ENCODE data around the gene SLC43A2.
"Not testable (repeated sequence)": the region's sequence is repeated elsewhere in the genome, so short reads cannot be mapped to it uniquely, and the experiment has no call there.

Gene SLC43A2

DNA sequence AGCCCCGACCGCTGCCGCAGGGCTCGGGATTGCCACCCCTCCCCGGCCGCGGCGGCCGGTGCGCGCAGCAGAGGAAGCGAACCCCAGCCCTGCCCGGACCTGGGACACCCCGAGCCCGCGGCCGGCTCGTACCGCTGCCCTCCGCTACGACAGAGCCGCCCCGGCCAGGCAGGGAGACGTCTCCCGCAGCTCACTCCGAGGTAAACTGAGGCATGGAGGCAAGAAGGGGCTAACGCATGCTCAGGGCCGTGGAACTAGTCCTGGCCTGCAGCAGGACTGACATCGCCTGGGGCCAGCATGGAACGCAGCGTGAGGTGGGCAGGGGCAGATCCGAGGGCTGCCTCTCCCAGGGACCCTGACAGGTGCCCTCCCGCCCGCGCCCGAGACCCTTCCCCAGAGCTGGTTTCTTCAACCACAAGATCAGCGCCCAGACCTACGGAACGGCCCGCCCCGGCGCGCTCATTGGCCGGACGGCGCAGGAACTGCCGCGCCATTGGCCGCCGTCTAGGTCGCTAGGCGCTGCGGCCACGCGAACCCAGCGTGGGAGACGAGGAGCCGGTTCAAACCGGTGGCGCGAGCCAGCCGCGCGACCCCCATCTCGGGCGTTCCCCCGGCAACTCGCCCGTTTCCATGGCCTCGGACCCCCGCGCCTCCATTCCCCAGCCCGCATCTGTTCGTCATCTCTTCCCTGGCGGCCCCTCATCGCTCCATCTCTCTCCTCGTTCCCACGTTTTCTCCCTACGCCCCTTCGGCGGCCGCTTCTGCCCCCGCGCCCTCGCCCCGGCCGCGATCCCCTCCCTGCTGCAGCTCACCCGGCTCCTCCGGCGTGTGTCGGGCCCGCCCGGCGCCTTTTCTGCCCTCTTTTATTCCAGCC lies at the start of gene SLC43A2:
TSS of gene SLC43A2 (minus strand) at position 853 of the 874 bp plus-strand sequence. CDS start 960 bp downstream, outside the sequence.
- peaks cover 21% of the 10 kb centered on the region for H3K27me3 Mint-ChIP-seq
- peak within 1 kb of the TSS; percentile 87 for H3K4me3 Mint-ChIP-seq
- DNase-seq: peak; percentile 86
- H3K9me3 Mint-ChIP-seq: no peaks in the 10 kb centered on the region
- H3K27ac Mint-ChIP-seq: peak within 1 kb of the TSS; percentile 91
- H3K36me3 Mint-ChIP-seq (ENCODE audit: low read depth): peaks cover 5% of the 10 kb centered on the region
- peaks cover 24% of the 10 kb centered on the region for H3K4me1 Mint-ChIP-seq (ENCODE audit: low read depth)

- H3K36me3 Mint-ChIP-seq (ENCODE audit: low read depth): peaks cover 97% of the 10 kb centered on the region
- no peak overlapping the region for H3K4me3 Mint-ChIP-seq
- H3K4me1 Mint-ChIP-seq (ENCODE audit: low read depth): peaks cover 17% of the 10 kb centered on the region
- peak overlapping the region; percentile 11 for H3K27ac Mint-ChIP-seq
- no peaks in the 10 kb centered on the region for H3K9me3 Mint-ChIP-seq
- no peak for DNase-seq
- H3K27me3 Mint-ChIP-seq: no peaks in the 10 kb centered on the region
Observed at GRCh38 chr17:1676401-1676800, 47.8 kb upstream of the SLC43A2 start.

DNA sequence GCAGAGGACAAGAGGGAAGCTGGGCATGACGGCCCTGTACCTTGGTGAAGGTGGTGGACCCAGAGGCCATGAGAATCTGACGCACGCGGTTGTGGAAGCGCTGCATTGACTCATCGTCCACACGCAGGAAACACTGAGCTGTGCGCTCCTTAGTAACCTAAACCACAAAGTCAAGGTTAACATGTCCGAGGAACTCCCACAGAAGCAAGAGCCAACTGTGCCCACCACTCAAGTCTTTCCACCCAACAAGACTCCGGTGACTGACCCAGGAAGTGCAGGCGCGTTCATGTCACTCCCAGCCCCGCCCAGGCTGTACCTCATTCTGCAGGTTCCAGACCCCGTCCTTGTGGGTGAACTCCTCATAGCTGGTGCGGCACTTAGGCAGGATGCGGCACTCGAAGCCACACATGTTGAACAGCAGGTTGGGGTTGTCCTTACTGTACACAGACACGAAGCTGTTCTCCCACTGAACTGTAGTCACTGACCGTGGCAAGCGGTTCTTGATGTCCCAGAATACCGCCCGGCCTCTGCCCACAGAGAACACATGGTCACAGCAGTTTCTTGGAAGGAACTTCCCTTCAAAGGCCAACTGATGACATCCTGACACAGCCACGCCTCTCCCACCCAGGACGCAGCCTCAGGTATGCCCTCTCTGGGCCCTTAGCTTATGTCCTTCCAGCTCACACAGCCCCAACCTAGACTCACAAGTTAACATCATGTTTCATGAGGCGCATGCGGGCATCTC lies 44.6 kb upstream of the SLC43A2 start:
- Mint-ChIP-seq H3K27me3 (no peaks in the 10 kb centered on the region), H3K4me3 (no peak overlapping the region), H3K9me3 (no peaks in the 10 kb centered on the region), H3K4me1 (ENCODE audit: low read depth) (peaks cover 25% of the 10 kb centered on the region), H3K36me3 (ENCODE audit: low read depth) (peaks cover 97% of the 10 kb centered on the region), H3K27ac (peak overlapping the region; percentile 79)
- peak; percentile 43 for DNase-seq

DNA sequence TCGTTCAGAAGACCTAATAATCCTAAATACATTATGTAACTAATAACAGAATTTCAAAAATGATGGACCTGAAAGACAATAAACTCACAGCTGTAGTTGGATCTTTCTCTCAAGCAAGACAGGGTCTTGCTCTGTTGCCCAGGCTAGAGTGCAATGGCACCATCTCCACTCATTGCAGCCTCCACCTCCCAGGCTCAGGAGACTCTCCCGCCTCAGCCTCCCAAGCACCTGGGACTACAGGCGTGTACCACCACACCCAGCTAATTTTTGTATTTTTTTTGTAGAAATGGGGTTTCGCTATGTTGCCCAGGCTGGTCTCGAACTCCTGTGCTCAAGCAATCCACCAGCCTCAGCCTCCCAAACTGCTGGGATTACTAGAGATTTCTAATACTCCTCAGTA lies 35.3 kb upstream of the SLC43A2 start:
- not testable (repeated sequence) for H3K27me3 Mint-ChIP-seq; H3K4me3 Mint-ChIP-seq; H3K4me1 Mint-ChIP-seq (ENCODE audit: low read depth); H3K9me3 Mint-ChIP-seq; DNase-seq
- Mint-ChIP-seq H3K27ac (peak overlapping the region; percentile 44), H3K36me3 (ENCODE audit: low read depth) (peaks cover 98% of the 10 kb centered on the region)

GRCh38 chr17:1661045-1661444 lies 32.4 kb upstream of the SLC43A2 start:
- no peaks in the 10 kb centered on the region for H3K4me1 Mint-ChIP-seq (ENCODE audit: low read depth)
- peaks cover 97% of the 10 kb centered on the region for H3K36me3 Mint-ChIP-seq (ENCODE audit: low read depth)
- no peaks in the 10 kb centered on the region for H3K9me3 Mint-ChIP-seq
- no peak for DNase-seq
- no peaks in the 10 kb centered on the region for H3K27me3 Mint-ChIP-seq
- H3K4me3 Mint-ChIP-seq: no peak overlapping the region
- H3K27ac Mint-ChIP-seq: no peak overlapping the region

GRCh38 chr17:1658100-1658499 lies 29.5 kb upstream of the SLC43A2 start:
- H3K4me1 Mint-ChIP-seq (ENCODE audit: low read depth): no peaks in the 10 kb centered on the region
- DNase-seq: no peak
- no peaks in the 10 kb centered on the region for H3K9me3 Mint-ChIP-seq
- H3K36me3 Mint-ChIP-seq (ENCODE audit: low read depth): peaks cover 98% of the 10 kb centered on the region
- no peak overlapping the region for H3K4me3 Mint-ChIP-seq
- no peaks in the 10 kb centered on the region for H3K27me3 Mint-ChIP-seq
- no peak overlapping the region for H3K27ac Mint-ChIP-seq

GRCh38 chr17:1653735-1654134 lies 25.1 kb upstream of the SLC43A2 start:
- no peak for DNase-seq
- Mint-ChIP-seq H3K27me3 (no peaks in the 10 kb centered on the region), H3K27ac (peak overlapping the region; percentile 35), H3K9me3 (no peaks in the 10 kb centered on the region), H3K36me3 (ENCODE audit: low read depth) (peaks cover 88% of the 10 kb centered on the region), H3K4me3 (no peak overlapping the region), H3K4me1 (ENCODE audit: low read depth) (peaks cover 21% of the 10 kb centered on the region)

DNA sequence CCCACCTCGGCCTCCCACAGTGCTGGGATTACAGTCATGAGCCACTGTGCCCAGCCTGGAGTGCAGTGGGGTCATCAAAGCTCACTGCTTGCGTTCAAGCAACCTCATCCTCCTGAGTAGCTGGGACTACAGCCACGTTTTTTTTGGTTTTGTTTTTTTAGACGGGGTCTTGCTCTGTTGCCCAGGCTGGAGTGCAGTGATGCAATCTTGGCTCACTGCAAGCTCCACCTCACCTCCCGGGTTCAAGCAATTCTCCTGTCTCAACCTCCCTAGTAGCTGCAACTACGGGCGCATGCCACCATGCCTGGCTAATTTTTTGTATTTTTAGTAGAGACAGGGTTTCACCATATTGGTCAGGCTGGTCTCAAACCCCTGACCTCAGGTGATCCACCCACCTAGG lies 24.2 kb upstream of the SLC43A2 start:
- not testable (repeated sequence) for H3K4me3 Mint-ChIP-seq, H3K9me3 Mint-ChIP-seq, H3K27me3 Mint-ChIP-seq, DNase-seq
- Mint-ChIP-seq H3K27ac (peak overlapping the region; percentile 77), H3K4me1 (ENCODE audit: low read depth) (peaks cover 27% of the 10 kb centered on the region), H3K36me3 (ENCODE audit: low read depth) (peaks cover 78% of the 10 kb centered on the region)

DNA sequence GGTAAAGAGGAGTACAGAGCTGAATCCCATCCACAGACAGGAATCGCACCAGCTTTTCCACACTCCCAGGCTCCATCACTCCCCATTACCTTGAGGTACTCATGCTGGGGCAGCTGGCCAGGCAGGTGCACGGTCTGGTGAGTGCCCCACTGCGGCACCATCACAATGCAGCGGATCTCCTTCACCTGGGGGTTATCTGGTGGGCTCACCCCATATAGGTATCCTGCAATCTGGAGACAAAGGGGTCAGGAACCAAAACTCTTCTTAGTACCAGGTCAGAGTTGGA lies 22.9 kb upstream of the SLC43A2 start:
- no peaks in the 10 kb centered on the region for H3K9me3 Mint-ChIP-seq
- H3K27me3 Mint-ChIP-seq: no peaks in the 10 kb centered on the region
- no peak overlapping the region for H3K4me3 Mint-ChIP-seq
- H3K36me3 Mint-ChIP-seq (ENCODE audit: low read depth): peaks cover 65% of the 10 kb centered on the region
- no peak for DNase-seq
- peak overlapping the region; percentile 44 for H3K27ac Mint-ChIP-seq
- H3K4me1 Mint-ChIP-seq (ENCODE audit: low read depth): peaks cover 32% of the 10 kb centered on the region

GRCh38 chr17:1650731-1651558 lies 22.3 kb upstream of the SLC43A2 start:
- Mint-ChIP-seq H3K9me3 (no peaks in the 10 kb centered on the region), H3K27ac (peak overlapping the region; percentile 20), H3K4me3 (no peak overlapping the region), H3K36me3 (ENCODE audit: low read depth) (peaks cover 60% of the 10 kb centered on the region), H3K27me3 (no peaks in the 10 kb centered on the region), H3K4me1 (ENCODE audit: low read depth) (peaks cover 33% of the 10 kb centered on the region)
- DNase-seq: no peak

DNA sequence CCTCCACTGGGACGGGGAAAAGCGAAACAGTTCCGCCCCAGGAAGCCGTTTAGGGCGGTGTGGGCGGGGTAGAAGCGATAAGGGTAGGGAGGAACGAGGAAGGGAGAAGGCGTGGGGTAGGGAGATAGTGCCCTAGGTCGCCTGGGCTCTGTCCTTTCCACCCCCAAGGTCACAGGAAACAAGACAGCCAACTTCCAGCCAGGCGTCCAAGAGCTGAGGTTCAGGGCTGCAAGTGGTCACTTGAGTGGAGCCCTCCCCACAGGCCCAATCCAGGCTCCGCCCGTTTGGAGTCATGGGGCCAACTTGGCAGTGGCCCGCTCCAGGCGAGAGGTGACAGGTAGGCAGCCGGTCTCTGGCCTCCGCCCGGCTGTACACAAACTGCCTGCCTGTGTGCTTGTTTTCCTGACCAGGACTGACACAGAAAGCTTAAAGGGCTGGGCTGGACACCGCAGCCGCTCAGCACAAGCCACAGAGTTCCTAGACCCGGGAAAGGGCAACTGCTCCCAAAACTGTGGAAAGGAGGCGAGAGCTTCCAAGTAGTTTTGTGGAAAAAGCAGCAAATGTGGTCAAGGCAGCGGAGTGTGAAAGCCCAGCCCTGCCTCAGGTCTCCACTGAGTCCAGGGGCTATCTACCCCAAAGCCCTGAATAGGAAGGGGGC lies 21.3 kb upstream of the SLC43A2 start, which contains the start of gene RILP:
TSS of gene RILP (minus strand) at position 23 of the 658 bp plus-strand sequence. CDS start 62 bp downstream, outside the sequence.
- Mint-ChIP-seq H3K27me3 (no peaks in the 10 kb centered on the region), H3K9me3 (no peaks in the 10 kb centered on the region), H3K4me3 (peak within 1 kb of the TSS; percentile 64), H3K4me1 (ENCODE audit: low read depth) (peaks cover 43% of the 10 kb centered on the region), H3K27ac (peak within 1 kb of the TSS; percentile 89), H3K36me3 (ENCODE audit: low read depth) (peaks cover 51% of the 10 kb centered on the region)
- DNase-seq: no peak

- H3K9me3 Mint-ChIP-seq: no peaks in the 10 kb centered on the region
- H3K27ac Mint-ChIP-seq: peak overlapping the region; percentile 89
- peaks cover 43% of the 10 kb centered on the region for H3K36me3 Mint-ChIP-seq (ENCODE audit: low read depth)
- DNase-seq: peak; percentile 95
- H3K4me1 Mint-ChIP-seq (ENCODE audit: low read depth): peaks cover 51% of the 10 kb centered on the region
- no peaks in the 10 kb centered on the region for H3K27me3 Mint-ChIP-seq
- H3K4me3 Mint-ChIP-seq: peak overlapping the region; percentile 62
Observed at GRCh38 chr17:1648963-1649843, 20.6 kb upstream of the SLC43A2 start.

DNA sequence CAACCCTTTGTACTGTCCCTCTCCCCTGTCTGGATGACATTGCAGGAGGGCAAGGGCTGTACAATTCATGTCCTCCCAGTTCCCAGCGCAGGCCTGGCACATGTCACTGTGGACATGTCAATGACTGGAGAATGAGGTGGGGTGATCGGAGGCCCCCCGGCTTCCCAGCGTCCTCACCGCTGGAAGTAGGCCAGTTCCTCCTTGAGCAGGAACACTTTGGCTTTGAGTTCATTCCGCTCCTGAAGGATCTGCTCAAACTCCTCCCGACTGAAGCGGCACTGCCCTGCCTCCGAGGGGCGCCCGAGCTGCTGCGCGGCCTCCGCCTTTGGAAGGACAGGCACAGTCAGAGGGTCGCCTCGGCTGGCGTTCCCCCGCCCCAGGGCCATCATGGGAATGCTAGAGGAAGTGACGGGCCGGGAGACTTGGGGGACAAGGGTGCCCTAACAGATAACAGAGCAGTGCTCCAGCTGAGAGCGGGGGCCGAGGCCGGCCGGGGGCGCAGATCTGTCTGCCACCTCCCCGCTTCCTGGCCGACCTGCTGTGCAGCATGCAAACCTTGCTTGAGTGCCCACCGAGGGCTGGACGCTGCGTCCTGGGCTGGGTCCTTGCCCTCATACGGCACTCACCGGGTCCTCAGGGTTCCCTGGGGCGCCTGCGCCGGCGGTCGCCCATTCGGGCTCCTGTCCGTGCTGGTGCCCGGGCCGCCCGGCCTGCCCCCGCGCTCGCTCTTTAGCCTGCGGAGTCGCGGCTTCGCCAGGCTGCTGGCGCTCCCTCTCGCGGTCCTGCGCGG lies 19.7 kb upstream of the SLC43A2 start:
- no peak for DNase-seq
- H3K4me3 Mint-ChIP-seq: peak overlapping the region; percentile 62
- H3K9me3 Mint-ChIP-seq: no peaks in the 10 kb centered on the region
- peaks cover 35% of the 10 kb centered on the region for H3K36me3 Mint-ChIP-seq (ENCODE audit: low read depth)
- no peak overlapping the region for H3K27ac Mint-ChIP-seq
- H3K4me1 Mint-ChIP-seq (ENCODE audit: low read depth): peaks cover 54% of the 10 kb centered on the region
- H3K27me3 Mint-ChIP-seq: no peaks in the 10 kb centered on the region
